ACC112 (cell line): ENCODE results near the gene PAQR8.

Experiments used
- H2AFZ ChIP-seq: fragments of 200-600 bp; sonication (generic); one replicate; pipeline ENCODE4 v1.6.0; 2017; ENCODE audit warnings: antibody characterized with exemption, low read length; ENCODE audit not compliant: unreplicated experiment
- H3K27ac ChIP-seq: fragments of 200-600 bp; sonication (generic); 2 replicates; pipeline ENCODE4 v1.5.1; 2014; ENCODE audit warnings: low read depth, mild to moderate bottlenecking, antibody characterized with exemption, low read length, moderate library complexity
- H3K27me3 ChIP-seq: fragments of 200-600 bp; sonication (generic); 2 replicates; pipeline ENCODE4 v1.6.1; 2014; ENCODE audit warnings: mild to moderate bottlenecking, antibody characterized with exemption, low read length, moderate library complexity, mixed read lengths; ENCODE audit not compliant: insufficient read depth
- H3K36me3 ChIP-seq: fragments of 200-600 bp; sonication (generic); 2 replicates; pipeline ENCODE4 v1.6.1; 2016; ENCODE audit warnings: mild to moderate bottlenecking, antibody characterized with exemption, low read length, moderate library complexity, mixed read lengths; ENCODE audit not compliant: insufficient read depth
- H3K4me1 ChIP-seq: fragments of 200-600 bp; sonication (generic); one replicate; pipeline ENCODE4 v1.6.1; 2016; ENCODE audit warnings: low read length, mixed read lengths; ENCODE audit not compliant: insufficient read depth, unreplicated experiment, control insufficient read depth
- H3K4me3 ChIP-seq: fragments of 200-600 bp; sonication (generic); 2 replicates; pipeline ENCODE4 v1.5.1; 2014; ENCODE audit warnings: mild to moderate bottlenecking, low read depth, low read length
- H3K79me2 ChIP-seq: fragments of 200-600 bp; sonication (generic); one replicate; pipeline ENCODE4 v1.6.0; 2016; ENCODE audit warnings: low read length; ENCODE audit not compliant: control insufficient read depth, unreplicated experiment, insufficient read depth

The PAQR8 gene

DNA sequence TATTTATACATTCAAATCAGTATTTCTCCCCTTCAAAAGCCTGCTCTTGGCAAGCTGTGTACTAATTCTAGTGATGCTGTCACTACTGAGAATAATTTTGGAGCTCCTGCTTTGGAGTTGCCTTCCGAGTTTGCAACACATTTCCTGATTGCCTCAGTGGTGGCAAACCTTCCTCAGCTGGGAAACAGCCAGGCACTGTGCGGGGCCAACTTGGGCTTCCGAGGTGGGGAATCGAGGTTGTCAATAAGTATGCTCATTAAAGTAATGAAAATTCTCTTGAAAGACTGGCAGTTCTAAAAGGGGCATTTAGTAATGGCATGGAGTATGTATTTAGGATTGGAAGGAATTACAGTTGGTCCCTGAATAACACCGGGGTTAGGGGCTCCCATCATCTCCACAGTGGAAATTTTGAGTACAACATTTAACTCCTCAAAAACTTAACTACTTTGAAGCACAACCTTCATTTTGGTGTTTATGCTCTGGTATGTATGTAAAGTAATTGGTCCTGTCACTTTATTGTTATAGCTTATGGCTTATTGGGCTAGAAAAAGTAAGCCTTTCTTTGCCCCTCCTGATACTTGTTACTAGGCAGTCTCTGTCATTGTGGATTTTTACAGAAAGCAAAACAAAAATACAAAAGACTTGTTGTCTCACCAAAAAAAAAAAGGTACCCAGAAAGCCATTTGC, 2.7 kb downstream of the PAQR8 start:
- no peaks in the 10 kb centered on the region for H3K79me2 ChIP-seq
- H2AFZ ChIP-seq = no peak overlapping the region
- H3K27ac ChIP-seq = no peak overlapping the region
- no peaks in the 10 kb centered on the region for H3K27me3 ChIP-seq
- no peak overlapping the region for H3K4me3 ChIP-seq
- H3K36me3 ChIP-seq = no peaks in the 10 kb centered on the region
- peaks cover 12% of the 10 kb centered on the region for H3K4me1 ChIP-seq

DNA sequence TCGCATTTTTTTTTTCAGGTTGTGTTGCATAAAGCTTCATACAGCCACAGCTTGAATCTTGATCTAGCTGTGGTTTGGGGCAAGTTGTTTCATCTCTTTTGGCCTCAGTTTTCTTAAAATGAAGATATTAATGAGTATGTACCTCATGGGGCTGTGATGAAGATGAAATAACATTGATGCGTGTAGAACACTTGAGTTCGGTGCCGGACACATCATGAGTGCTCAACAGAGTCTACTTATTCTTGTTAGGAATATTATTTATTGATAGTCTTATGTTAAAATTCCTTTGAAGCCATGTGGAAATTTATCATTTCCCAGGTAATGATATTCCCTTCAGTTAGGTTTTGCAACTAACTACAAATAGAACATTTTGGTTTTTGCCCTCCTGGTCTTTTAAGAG, 3.4 kb downstream of the PAQR8 start:
- Histone ChIP-seq H3K27ac (no peak overlapping the region), H3K4me1 (peaks cover 12% of the 10 kb centered on the region), H3K79me2 (no peaks in the 10 kb centered on the region), H2AFZ (no peak overlapping the region), H3K36me3 (no peaks in the 10 kb centered on the region), H3K27me3 (no peaks in the 10 kb centered on the region), H3K4me3 (no peak overlapping the region)

DNA sequence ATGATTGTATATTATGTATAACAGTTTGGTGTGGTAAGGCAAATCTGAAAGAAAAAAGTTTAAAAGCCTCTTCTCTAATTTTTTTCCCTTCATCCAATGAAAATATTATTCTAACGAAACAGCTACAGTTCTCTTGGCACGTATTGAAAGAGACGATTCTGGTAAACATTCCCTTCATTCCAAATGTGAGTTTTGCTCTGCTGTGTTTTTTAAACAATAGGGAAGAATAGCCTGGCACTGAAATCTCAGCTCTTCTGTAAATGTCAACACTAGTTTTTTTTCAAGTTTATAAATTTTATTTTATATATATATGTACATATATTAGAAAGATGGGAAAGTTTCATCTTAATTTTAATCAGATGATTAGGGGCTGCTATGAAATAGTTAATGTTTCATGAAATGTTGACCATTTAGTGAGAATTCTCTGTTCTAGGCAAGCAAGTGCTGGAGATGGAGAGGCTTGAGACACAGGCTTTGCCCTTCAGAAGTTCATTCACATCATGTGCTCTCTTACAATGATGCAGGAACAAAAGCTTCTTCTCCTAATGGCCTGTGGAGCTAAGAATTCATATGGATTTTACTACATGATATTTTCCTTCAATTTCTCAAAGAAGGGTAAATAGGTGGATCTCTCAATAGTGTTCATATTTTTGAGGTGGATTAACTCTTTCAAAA, 4.1 kb downstream of the PAQR8 start:
- no peaks in the 10 kb centered on the region for H3K79me2 ChIP-seq
- peaks cover 12% of the 10 kb centered on the region for H3K4me1 ChIP-seq
- H3K27me3 ChIP-seq = no peaks in the 10 kb centered on the region
- no peak overlapping the region for H2AFZ ChIP-seq
- H3K36me3 ChIP-seq = no peaks in the 10 kb centered on the region
- H3K27ac ChIP-seq = no peak overlapping the region
- no peak overlapping the region for H3K4me3 ChIP-seq

DNA sequence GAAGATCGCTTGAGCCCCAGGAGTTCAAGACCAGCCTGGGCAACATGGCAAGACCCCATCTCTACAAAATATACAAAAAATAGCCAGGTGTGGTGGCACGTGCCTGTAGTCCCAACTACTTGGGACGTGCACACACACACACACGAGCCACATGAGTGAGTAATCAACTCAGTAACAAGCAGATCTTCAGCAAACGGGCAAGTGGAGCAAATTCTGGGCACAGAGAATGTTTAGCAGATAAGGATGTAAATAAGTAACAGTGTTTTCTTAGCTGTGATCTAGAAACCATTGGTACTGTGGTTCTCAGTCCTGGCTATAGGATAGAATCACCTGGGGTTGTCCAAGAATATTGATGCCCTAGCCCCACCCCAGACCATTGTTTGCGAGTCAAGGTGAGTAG, 6.1 kb downstream of the PAQR8 start:
- no peak overlapping the region for H3K4me3 ChIP-seq
- peaks cover 14% of the 10 kb centered on the region for H3K4me1 ChIP-seq
- no peaks in the 10 kb centered on the region for H3K36me3 ChIP-seq
- no peak overlapping the region for H3K27ac ChIP-seq
- H2AFZ ChIP-seq = no peak overlapping the region
- no peaks in the 10 kb centered on the region for H3K79me2 ChIP-seq
- no peaks in the 10 kb centered on the region for H3K27me3 ChIP-seq

DNA sequence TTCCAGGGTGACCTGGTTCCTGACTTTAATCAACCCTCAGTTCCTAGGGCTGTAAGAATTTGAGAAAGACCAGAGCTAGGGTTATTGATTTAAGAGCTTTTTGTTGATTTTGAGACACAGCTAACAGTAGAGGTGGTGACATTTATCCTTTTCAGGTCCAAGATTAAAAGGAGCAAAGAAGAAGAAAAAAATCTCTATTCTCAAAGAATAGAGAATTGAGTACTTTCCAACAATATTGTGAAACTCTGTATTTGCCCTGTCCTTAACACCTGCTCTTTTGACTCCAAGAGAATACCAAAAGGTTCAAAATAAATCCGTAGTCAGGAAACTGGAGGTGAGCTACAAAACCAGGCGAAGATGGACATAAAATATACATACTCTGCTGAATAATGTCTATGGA, 7.3 kb downstream of the PAQR8 start:
- no peaks in the 10 kb centered on the region for H3K36me3 ChIP-seq
- H3K79me2 ChIP-seq = no peaks in the 10 kb centered on the region
- H3K27me3 ChIP-seq = no peaks in the 10 kb centered on the region
- no peak overlapping the region for H2AFZ ChIP-seq
- peaks cover 11% of the 10 kb centered on the region for H3K4me1 ChIP-seq
- H3K4me3 ChIP-seq = no peak overlapping the region
- no peak overlapping the region for H3K27ac ChIP-seq

DNA sequence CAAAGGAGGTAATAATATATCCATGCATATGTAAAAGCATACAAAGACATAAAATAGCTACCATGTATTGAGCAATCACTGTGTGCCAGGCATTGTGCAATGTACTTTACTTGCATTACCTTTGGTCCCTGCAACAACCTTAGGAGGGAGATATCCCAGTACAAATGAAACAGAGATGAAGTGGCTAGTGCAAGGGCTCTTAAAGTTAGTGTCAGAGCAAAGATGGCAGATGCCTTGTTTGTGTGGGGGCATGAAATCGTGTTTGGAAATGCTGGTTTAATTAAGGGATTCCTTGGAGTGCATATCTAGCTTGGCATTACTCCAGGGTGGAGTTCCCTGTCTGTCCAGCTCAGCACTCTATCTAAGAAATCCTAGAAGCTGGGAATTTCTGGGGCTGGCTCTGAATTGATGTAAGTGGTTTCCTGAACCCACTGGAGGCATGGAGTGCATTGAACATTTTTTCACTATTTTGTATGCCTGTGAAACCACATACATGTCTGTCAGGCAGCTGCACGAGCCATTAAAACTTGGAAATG, 9.8 kb downstream of the PAQR8 start:
- no peaks in the 10 kb centered on the region for H3K79me2 ChIP-seq
- H3K27me3 ChIP-seq = no peaks in the 10 kb centered on the region
- H2AFZ ChIP-seq = no peak overlapping the region
- peaks cover 5% of the 10 kb centered on the region for H3K4me1 ChIP-seq
- no peak overlapping the region for H3K4me3 ChIP-seq
- H3K27ac ChIP-seq = no peak overlapping the region
- H3K36me3 ChIP-seq = no peaks in the 10 kb centered on the region

DNA sequence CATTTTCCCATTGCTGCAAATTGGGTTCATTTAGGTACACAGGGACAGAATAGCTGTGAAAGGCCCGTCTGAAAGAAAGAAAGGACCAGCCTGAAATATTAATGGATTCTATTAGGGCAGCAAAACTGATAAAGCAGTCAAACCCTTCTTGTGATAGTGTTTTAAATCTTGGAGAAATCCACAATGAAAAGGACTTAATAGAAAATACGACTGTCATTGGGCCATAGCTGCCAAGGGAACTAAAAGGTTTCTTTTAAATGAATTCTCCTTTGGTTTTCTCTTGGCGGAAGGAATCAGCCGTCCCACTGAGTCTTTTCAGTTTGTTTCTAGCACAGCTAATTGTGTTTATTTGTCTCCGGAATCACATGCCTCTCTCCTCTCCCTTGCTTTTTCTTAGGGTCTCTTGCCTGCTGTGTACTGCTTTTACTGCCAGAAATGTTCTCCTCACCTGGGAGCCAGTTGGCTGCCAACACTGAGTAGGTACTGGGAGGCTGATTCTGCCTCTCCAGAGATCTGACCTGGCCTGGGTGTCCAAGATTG, 11.3 kb downstream of the PAQR8 start:
- peaks cover 8% of the 10 kb centered on the region for H3K4me1 ChIP-seq
- no peaks in the 10 kb centered on the region for H3K27me3 ChIP-seq
- no peak overlapping the region for H3K27ac ChIP-seq
- no peak overlapping the region for H3K4me3 ChIP-seq
- no peaks in the 10 kb centered on the region for H3K36me3 ChIP-seq
- no peaks in the 10 kb centered on the region for H3K79me2 ChIP-seq
- no peak overlapping the region for H2AFZ ChIP-seq

DNA sequence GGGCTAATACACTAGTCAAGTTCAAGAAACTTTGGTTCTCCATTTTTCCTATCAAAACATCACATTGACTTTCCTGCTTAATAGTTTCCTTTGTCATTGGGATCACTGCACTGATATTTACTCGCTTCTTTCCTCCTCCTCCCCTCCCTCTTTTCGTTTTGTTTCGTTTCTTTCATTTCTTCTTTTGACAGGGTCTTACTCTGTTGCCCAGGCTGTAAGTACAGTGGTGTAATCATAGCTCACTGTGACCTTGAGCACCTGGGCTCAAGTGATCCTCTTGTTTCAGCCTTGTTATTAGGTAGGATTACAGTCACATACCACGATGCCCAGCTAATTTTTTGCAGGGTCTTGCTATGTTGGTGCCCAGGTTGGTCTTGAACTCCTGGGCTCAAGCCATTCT, 12.3 kb downstream of the PAQR8 start:
- Histone ChIP-seq H3K36me3 (no peaks in the 10 kb centered on the region), H3K4me3 (no peak overlapping the region), H2AFZ (no peak overlapping the region), H3K27me3 (no peaks in the 10 kb centered on the region), H3K79me2 (no peaks in the 10 kb centered on the region), H3K27ac (no peak overlapping the region), H3K4me1 (peaks cover 8% of the 10 kb centered on the region)

DNA sequence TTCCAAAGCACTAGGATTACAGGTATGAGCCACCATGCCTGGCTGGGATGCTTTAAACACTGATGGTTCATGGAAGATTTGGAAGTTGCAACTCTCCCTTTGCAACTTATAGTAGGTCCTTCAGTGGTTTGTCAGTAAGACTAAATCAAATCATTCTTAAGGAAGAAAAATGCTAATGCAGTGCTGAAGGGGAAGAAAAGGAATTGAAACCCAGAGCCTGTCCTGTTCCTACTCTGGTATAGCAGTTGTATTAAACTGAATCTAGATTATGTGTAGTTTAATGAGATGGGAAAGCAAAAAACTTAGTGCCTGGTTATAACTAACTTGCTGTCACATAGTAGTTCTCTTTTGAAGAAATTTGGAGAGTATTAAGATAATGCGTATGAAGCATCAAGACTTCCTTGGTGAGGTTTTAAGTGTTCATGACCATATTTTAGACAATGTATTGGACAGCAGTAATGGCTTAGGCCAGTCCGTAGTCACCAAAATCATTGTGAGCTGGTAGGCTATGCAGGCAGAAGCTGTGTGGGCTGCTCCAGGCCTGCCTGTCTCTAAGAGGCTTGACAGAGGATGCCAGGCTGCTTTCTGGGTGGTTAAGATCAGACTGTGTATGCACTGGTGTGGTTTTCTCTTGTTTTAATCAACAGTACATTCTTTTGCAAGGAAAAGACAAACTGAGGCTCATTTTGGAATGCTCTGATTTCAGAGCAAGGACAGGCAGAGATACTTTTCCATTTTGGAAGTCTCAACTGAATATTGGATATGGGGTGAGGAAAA, 14.0 kb downstream of the PAQR8 start:
- Histone ChIP-seq H3K4me3 (no peak overlapping the region), H3K79me2 (no peaks in the 10 kb centered on the region), H3K4me1 (peaks cover 8% of the 10 kb centered on the region), H3K27ac (no peak overlapping the region), H2AFZ (no peak overlapping the region), H3K36me3 (no peaks in the 10 kb centered on the region), H3K27me3 (no peaks in the 10 kb centered on the region)

DNA sequence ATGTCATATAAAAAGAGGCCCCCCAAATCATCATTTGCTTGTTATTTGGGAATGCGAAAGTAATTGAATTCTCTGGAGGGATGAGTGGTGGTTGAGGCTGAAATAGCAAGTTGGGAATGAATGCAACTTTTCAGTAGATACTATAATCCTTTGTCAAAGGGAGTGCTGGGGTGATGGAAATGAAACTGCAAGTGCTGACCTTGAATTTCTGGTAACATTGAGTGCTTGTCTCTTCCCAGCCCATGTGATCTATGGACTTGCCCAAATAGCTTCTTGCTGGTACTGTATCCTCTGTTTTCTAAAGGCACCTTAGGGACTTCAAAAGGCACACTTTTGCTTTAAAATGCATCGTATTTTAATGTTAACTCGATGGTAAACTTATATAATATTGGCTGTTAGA, 14.8 kb downstream of the PAQR8 start:
- H3K79me2 ChIP-seq = no peaks in the 10 kb centered on the region
- no peak overlapping the region for H2AFZ ChIP-seq
- H3K36me3 ChIP-seq = no peaks in the 10 kb centered on the region
- no peak overlapping the region for H3K4me3 ChIP-seq
- no peaks in the 10 kb centered on the region for H3K27me3 ChIP-seq
- H3K4me1 ChIP-seq = peaks cover 8% of the 10 kb centered on the region
- H3K27ac ChIP-seq = no peak overlapping the region
